GM15510 (cell line): Measurements from ENCODE around the gene EEPD1.

Experiments
- POLR2A ChIP-seq: IDR thresholded peaks from 3 replicates; pipeline ENCODE4 v1.6.1; 2011; ENCODE audit warnings: borderline replicate concordance; ENCODE audit not compliant: insufficient read length; ENCODE audit errors: extremely low read depth

The EEPD1 gene

DNA sequence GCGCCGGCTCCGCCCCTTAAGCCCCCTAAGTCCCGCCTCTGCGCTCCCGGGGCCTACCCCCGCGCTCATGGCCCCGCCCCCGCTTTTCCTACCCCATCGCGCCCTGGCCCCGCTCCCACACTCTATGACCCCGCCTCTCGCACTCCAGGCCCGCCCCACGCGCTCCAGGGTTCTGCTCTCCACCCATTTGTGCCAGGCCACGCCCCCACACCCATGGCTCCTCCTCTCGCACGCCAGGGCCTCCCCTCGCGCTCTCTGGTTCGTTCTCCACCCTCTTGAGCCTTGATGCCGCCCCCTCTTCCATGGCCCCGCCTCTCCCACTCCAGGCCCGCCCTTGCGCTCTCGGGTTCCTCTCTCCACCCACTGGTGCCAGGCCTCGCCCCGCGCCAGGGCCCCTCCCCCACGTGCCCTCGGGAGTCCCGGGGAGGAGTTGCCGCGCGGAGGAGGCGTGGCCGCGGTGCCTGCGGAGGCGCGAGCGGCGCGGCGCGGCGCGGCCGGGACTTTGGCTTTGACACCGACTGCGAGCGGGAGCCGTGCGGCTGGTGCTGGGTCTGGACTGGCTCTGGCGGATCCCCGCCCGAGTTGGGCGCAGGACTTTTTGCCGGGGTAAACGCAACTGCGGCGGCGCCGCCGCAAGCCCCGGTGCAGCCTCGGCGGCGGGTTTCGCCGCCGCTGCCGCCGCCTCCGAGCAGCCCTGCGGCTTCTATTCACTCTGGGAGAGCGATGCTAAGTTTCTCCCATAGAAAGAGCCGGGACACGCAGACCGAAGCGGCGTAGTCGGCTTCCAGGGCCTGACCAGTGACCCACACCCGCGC, at the start of gene EEPD1:
TSS of gene EEPD1 (plus strand) at position 499 of the 815 bp plus-strand sequence. CDS start 1,071 bp downstream, outside the sequence.
- peak; percentile 50 for TF ChIP-seq POLR2A

DNA sequence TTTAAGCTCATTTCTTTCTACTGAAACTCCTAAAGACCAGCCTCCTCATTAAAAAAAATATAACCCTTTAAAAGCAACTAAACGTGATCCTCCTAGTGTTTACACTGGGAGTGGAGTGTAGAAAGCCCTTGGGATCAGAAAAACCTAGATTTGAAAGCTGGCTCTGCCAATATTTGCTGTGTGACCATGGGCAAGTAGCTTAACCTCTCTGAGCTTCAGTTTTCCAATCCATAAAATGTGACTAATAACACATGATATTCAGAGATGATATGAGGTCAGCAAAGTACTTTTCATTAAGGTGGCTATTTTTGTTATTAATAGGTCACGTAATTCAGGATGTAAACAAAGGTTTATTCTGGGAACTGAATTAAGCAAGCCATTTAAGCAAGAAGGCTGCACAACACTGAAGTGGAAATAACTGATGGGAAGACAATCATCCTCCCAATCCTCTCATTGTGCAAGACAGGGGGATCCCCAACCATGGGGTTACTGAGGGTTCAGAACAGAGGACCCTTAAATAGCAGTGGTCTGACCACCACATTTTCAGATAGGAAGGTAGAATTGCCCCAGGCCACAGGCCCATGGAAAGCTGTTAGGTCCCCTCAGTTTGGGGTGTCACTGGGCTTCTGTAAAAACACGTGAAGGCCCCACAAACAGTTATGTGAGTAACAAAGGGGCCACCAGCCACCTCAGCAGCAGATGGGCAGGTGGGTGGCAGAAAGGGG, 49.1 kb upstream of the EEPD1 start:
- TF ChIP-seq POLR2A, result no peak

DNA sequence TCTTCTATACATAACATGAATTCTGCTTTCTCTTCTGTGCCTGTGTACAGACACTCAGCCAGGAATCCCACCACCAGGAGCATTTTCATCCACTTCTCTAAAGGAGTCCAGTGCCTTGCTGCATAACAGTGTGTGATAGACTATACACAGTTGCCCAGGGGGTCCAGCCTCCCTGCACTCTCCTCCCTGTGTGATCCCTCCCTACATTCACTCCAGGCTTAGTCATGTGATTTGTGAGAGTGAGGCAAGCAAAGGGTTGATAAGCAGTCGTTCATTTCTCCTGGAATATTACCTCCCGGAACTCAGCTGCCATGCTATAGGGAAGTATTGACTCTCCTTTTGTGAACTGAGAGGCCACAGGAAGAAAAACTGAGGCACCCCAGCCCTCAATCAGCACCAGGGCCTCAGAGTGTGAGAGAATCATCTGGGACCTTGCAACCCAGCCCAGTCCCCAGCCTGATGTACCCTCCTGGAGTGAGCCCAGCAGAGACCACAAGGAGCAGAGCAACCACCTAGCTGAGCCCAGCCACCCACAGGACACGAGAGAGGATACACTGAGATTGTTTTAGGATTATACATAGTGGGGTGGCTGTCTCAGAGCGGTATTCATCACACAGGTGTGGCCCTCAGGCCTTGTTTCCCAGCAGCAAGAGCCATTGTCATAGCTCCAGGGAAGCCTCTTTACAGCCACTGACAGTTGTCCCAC, 45.0 kb upstream of the EEPD1 start:
- TF ChIP-seq POLR2A, result no peak

DNA sequence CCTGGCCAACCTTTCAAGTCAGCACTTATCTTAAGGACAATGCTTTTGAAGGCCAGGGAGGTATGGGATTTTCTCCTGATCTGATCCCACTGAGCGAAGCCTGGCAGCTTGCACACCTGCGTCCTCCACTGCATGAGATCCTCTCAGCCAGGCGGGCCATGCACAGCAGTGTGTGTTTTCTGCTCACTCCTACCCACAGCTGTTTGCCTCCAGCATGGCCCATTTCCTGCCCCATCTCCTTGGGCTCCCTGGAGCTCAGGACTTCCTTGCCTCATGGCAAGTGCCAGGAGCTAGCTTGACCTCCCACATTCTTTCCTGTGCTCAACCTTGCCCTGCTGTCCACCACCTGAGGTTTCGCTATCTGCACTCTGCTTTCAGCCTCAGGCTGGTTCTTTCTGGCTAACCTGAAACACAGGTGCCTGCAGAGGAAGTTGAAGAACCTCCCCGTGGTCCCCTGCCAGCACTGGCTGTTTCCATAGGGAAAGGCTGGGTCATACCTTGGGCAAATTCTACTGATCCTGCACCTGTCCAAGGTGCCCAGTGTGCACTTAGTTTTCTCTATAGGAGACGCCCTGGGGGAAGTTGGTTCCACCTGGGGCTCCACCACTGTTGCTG, 43.9 kb upstream of the EEPD1 start:
- no peak for TF ChIP-seq POLR2A

DNA sequence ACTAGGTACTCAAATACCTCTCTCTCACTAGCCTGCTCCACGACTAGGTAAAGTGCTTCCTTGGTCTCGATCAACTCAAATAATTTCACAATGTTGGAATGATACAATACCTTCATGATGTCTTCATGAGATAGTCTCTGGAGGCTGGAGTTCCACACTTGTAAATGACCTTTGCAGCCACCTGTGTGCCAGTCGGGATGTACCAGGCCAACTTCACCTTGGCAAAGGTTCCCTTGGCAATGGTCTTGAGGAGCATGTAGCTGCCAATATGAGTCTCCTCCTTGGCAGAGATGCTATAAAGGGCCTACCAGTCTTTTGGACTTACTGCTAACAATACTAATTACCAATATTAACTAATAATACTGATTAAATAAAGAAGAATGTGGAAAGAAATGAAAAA, 42.5 kb upstream of the EEPD1 start:
- TF ChIP-seq POLR2A, result no peak

DNA sequence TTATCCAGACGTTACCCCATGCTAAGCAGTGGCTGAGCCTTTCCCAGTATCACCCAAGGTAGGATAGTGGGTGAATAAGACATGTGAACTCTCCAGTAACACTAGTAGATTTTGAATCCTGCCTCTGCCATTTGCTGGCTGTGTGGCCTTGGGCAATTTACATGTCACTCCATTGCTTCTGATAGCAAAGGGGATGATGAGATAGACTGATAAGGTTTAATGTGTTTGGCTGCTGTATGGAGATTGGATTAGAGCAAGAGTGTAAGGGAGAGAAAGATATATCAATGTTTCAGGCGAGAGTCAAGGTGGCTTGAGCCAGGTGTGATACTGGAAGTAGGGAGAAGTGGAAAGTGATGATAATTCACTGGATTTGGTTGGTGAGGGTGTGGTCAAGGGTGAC, 40.1 kb upstream of the EEPD1 start:
- TF ChIP-seq POLR2A, result no peak

DNA sequence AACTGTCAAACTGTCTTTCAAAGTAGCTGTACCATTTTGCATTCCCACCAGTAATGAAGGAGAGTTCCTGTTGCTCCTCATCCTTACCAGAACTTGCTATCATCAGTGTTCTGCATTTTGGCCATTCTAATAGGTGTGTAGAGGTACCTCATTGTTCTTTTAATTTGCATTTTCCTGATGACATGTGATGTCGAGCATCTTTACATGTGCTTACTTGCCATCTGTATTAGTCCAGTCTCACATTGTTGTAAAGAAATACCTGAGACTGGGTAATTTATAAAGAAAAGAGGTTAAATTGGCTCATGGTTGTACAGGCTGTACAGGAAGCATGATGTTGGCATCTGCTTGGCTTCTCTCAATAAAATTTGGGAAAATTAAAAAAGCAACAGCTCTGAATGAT, 38.7 kb upstream of the EEPD1 start:
- no peak for TF ChIP-seq POLR2A

DNA sequence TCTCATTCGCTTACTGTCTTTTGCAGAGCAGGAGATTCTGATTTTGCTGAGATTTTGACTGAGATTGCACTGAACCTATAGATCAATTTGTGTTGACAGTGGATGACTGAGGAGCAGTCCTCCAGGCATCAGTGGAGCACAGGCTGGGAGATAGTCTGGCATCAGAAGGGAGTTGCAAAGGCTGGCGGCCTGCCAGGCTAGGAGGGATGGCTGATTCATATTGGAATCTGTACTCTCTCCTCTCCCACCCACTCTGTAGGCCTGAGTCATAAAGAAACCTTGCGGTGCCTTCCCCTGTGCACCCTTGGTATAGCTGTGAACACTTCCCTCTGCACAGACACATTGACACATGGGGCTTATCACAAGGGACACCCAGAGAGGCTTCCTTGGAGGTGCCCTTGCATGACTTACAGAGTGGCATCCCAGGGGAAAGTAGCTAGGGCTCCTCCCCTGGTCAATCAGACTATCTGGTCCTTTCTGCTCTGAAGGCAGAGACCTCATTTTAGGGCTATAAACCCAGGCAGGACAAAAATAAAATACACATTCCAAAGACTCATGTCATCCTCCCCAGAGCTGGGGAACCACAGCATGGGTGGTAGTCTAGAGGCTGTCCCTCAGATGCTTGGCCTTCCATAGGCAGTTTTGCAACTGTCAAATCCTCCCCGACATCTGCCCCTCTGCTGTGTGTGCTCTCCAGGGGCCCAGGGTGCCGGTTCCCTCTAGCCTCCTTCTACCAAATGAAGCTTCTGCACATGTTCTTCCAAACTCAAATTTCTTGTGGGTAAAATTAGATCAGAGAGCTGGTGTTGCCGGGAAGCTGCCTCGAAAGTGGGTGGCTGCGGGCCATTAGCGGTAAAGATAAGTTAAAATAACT, 37.4 kb upstream of the EEPD1 start:
- TF ChIP-seq POLR2A, result no peak

DNA sequence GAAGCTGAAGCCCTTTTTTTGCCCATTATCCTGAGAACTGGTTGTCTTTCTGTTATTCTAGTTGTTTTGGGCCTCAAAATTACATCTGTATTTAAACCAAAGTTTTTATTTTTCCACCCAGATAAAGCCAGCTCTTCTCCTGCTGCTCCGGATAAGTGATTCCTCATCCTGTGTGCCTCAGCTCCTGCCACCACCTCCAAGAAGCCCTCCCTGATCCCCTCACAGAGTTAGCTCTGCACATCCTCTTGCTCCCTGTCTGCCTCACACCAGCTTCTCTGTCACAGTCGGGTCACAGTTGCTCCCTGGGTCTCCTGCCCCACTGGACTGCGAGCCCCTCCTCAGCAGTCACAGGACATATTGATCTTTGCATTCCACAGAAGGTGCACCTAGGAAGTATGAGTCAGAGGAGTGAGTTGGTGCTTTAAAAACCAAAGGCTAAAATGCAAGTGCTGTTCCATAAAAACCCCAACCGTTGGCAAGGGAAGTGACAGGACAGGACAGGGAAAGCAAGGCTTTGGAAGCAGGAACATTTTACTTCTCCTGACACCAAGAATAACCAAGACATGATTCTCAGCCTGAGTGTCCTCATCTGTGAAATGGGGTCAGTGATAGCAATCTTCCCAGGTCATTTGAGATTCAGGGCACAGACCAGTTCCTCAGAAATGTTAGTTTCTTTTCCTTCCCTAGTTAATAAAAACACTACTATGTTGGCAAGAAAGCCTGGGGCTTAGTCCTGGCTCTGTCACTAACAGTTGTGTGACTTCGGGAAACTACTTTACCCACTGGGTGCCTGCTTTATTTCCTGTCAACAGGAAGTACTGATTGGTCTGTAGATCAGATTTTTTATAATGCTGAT, 36.5 kb upstream of the EEPD1 start:
- TF ChIP-seq POLR2A, result no peak

DNA sequence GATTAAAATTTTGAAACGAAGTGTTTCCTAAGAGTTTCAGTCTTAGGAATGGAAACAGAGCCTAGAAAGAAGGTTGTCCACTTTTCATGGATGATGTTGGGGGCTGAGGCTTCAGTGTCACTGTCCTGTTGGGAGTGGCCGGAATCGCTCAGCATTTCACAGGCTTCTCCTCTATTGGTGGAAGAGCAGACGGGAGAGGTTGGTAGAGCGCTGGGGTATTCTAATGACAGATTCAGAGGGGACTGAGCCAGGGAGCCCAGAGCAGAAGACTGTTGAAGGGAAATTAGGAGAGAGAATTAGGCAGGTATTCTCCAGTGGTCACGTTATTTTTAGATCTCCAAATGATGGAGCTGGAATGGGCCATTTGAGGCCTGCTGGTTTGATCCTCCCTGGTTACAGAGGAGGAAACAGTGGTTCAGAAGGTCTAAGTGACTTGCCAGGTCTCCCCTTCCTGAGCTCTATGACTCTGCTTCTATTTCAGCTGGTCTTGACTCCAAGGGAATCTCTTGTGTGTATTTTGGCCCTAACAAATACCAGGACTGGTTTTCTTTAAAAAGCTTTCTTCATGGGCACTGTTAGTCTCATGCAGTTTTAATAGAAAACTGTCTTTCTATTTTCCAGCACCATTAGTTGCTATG, 35.7 kb upstream of the EEPD1 start:
- TF ChIP-seq POLR2A, result no peak

DNA sequence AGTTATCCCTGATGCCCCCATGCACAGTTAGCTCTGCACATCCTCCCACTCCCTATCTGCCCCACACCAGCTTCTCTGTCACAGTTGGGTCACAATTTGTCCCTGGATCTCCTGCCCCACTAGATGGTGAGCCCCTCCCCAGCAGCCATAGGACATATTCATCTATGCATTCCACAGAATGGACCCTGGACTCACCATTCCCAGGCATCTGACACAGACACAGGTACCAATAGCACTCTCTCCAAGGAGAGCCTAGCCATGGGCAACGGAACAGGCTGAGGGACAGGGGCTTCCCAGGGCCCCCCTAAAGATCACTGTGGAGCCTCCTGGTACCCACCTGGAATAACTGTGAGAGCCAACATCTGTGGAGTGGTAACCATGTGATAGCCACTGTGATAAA, 34.7 kb upstream of the EEPD1 start:
- TF ChIP-seq POLR2A, result no peak

DNA sequence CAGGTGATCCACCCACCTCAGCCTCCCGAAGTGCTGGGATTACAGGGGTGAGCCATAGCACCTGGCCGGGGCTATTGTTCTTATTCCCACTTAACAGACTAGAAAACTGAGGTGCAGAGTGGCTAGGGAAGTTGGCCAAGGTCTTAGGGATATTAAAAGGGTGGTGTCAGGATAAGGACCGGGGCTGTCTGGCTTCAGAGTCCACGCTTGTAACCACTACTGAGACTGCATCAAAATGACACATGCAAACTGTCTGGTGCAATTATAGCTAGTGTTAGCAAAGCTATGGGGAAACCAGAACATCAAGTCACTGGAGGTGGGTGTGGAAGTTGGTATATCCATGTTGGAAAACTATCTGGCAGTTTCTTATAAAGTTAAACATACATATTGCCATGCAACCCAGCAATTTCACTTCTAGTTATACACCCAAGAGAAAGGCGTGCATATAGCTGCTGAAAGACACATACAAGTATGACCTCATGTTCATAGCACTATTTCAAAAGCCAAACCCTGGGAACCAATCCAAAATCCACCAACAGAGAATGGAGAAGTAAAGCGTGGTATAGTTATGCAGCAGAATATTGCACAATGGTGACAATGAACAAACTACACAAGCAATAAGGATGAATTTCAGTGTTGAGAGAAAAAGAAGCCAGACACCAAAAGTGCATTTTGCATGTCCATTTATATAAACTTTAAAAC, 33.9 kb upstream of the EEPD1 start:
- TF ChIP-seq POLR2A, result no peak
